Measurements from ENCODE around the gene ADGRG6. TPM values are rescaled to one million over a fixed set of nuclear protein-coding genes. Genes with fewer than 3 reads are reported as not detected.

Gene ADGRG6
- total and polyA plus RNA-seq, 9 of the 15 experiments (the other 6 are each of a cell fraction or from before 2014, with no cell fraction given), result under 0.01 to 0.11 (median 0.05) TPM; not detected in 5

GRCh38 chr6:142258305-142258704 lies 43.5 kb upstream of the ADGRG6 start (continued):
- TF ChIP-seq ZNF282 (CRISPR knock-in tag; IDR thresholded peaks at IDR 0.05) (no peak), MAZ (CRISPR knock-in tag; conservative IDR thresholded peaks at IDR 0.05 in 1 of 2, IDR thresholded peaks at IDR 0.05 in 1 of 2) (no peak)

GRCh38 chr6:142258757-142259156 lies 43.0 kb upstream of the ADGRG6 start:
- ChIA-PET POLR2A (no interaction called here), CTCF (ENCODE audit: low intra/inter-chr PET ratio) (no interaction called here)
- intact Hi-C loops (cut with micrococcal nuclease) (no loop called here), in situ Hi-C loops (cut with MboI) (no loop called here)
- H3K4me1 ChIP-seq (replicated peaks in 1 of 2; ENCODE audit: control insufficient read depth in 2 of 2, insufficient read depth in 2 of 2, low read length in 2 of 2), result no peaks in the 10 kb centered on the region
- H3K27me3 ChIP-seq (ENCODE audit: control insufficient read depth in 2 of 2, insufficient read depth in 2 of 2, low read length in 2 of 2), result no peaks in the 10 kb centered on the region
- WGBS (ENCODE audit: insufficient coverage, low coverage, missing lambda C conversion rate), result 2% methylated on average over 8 of the region's 8 CpGs
- ATAC-seq, result peak; percentile 52; the same call in 2 of the 3 replicates
- H3K36me3 ChIP-seq (ENCODE audit: control insufficient read depth, insufficient read depth, low read length), result no peaks in the 10 kb centered on the region
- no TSS peak for BruUV-seq (replicated peaks)
- no peaks in the 10 kb centered on the region for H3K9me3 ChIP-seq (replicated peaks; ENCODE audit: control insufficient read depth, insufficient read depth, low read depth, low read length)
- H3K4me2 ChIP-seq (ENCODE audit: insufficient read depth, low read length), result no peak overlapping the region
- no peaks in the 10 kb centered on the region for H3K9me1 ChIP-seq (ENCODE audit: control insufficient read depth, insufficient read depth, low read length)
- no peak for DNase-seq (ENCODE audit: extremely low read depth in 1 of 4, low spot score in 3 of 4)
- no peak for FAIRE-seq
- no peaks in the 10 kb centered on the region for H3K79me2 ChIP-seq (ENCODE audit: control insufficient read depth, insufficient read depth, low read length)
- H3K27ac ChIP-seq (ENCODE audit: extremely low read depth, low read depth, low read length), result no peak overlapping the region
- H3K4me3 ChIP-seq, result no peak overlapping the region
- no peak overlapping the region for H2AFZ ChIP-seq (ENCODE audit: low read depth, low read length)
- H3K9ac ChIP-seq (ENCODE audit: insufficient read depth in 1 of 2, low read depth in 2 of 2, low read length in 2 of 2), result no peak overlapping the region
- no peaks in the 10 kb centered on the region for H4K20me1 ChIP-seq (replicated peaks; ENCODE audit: control insufficient read depth, insufficient read depth, low read length)
- TF ChIP-seq PHF21A (IDR thresholded peaks at IDR 0.05; ENCODE audit: borderline replicate concordance, low read depth) (no peak), NCOA6 (IDR thresholded peaks at IDR 0.05) (no peak), U2AF2 (optimal IDR thresholded peaks at IDR 0.05; ENCODE audit: low read depth, low read length) (no peak), MXI1 (IDR thresholded peaks at IDR 0.05; ENCODE audit: low read depth, low read length) (no peak), CTBP1 (IDR thresholded peaks at IDR 0.05; ENCODE audit: borderline replicate concordance) (no peak), ZNF280A (IDR thresholded peaks at IDR 0.05; ENCODE audit: low read depth, partially characterized antibody) (no peak), SP2 (IDR thresholded peaks at IDR 0.05; ENCODE audit: extremely low read depth, low read depth, low read length, poor library complexity, severe bottlenecking) (no peak), BRD9 (IDR thresholded peaks at IDR 0.05; ENCODE audit: low read depth, partially characterized antibody) (no peak), MBD1 (CRISPR knock-in tag; IDR thresholded peaks at IDR 0.05) (no peak), HNRNPH1 (optimal IDR thresholded peaks at IDR 0.05; ENCODE audit: low read depth, low read length) (no peak), DLX4 (CRISPR knock-in tag; IDR thresholded peaks at IDR 0.05) (no peak), MTF1 (CRISPR knock-in tag; IDR thresholded peaks at IDR 0.05; ENCODE audit: borderline replicate concordance) (no peak), PURB (CRISPR knock-in tag; IDR thresholded peaks at IDR 0.05; ENCODE audit: low read depth) (no peak), CREM (IDR thresholded peaks at IDR 0.05; ENCODE audit: low read depth) (no peak), POLR2AphosphoS2 (IDR thresholded peaks at IDR 0.05; ENCODE audit: low read length) (no peak), SIN3A (IDR thresholded peaks at IDR 0.05; ENCODE audit: borderline replicate concordance in 2 of 2, control insufficient read depth in 1 of 2, low read depth in 2 of 2, low read length in 2 of 2) (no peak), SREBF2 (CRISPR knock-in tag; IDR thresholded peaks at IDR 0.05) (no peak), PTRF (tag; IDR thresholded peaks at IDR 0.05) (no peak)
